H1 (cell line): ENCODE data around the gene COPS2. TPM values are rescaled to one million over a fixed set of nuclear protein-coding genes. Genes with fewer than 3 reads are reported as not detected.
A peak's percentile ranks its signal among the peaks of the same experiment; 100 is the strongest.

Source experiments
- CTCF ChIA-PET: fragments of 300-600 bp; sonication (Branson Sonifier 250); formaldehyde crosslinking; loops from one replicate; lab custom pipeline; 2021; ENCODE audit not compliant: partially characterized antibody; lab: Charles Lee
- POLR2A ChIA-PET: fragments of 300-600 bp; sonication (Branson Sonifier 250); formaldehyde crosslinking; loops from one replicate; lab custom pipeline; 2021; ENCODE audit warnings: inconsistent platforms; ENCODE audit not compliant: partially characterized antibody; lab: Charles Lee
- DNase-seq, 2 experiments: peaks; one replicate each; pipeline versions ENCODE4 v3.0.0 to v3.0.0-alpha.2; 2010 to 2022; ENCODE audit warnings: low spot score in 2 of 2, low read depth in 1 of 2, mixed read lengths in 1 of 2
- FAIRE-seq: peaks from 2 replicates; lab custom pipeline; 2011; peaks lifted over from hg19 to GRCh38; lab: Jason Lieb, UNC
- H2AFZ ChIP-seq: 2 replicates; pipeline ENCODE4 v1.8.1; 2012; ENCODE audit warnings: low read length, inconsistent platforms
- H2AK5ac ChIP-seq: 2 replicates; pipeline ENCODE4 v1.6.1; 2013; ENCODE audit warnings: low read depth, low read length
- H2BK120ac ChIP-seq: replicated peaks from 2 replicates; pipeline ENCODE3; 2013; ENCODE audit warnings: low read depth, low read length, inconsistent platforms
- H2BK12ac ChIP-seq: 2 replicates; pipeline ENCODE4 v1.6.1; 2013; ENCODE audit warnings: low read depth, low read length
- H2BK15ac ChIP-seq: 2 replicates; pipeline ENCODE4 v1.6.1; 2013; ENCODE audit warnings: low read length
- H2BK20ac ChIP-seq: 2 replicates; pipeline ENCODE4 v1.6.1; 2013; ENCODE audit warnings: low read length
- H2BK5ac ChIP-seq: 2 replicates; pipeline ENCODE4 v1.6.1; 2013; ENCODE audit warnings: low read depth, low read length
- H3K14ac ChIP-seq: 2 replicates; pipeline ENCODE4 v1.6.1; 2013; ENCODE audit warnings: inconsistent platforms; ENCODE audit not compliant: insufficient read length
- H3K18ac ChIP-seq: 2 replicates; pipeline ENCODE4 v1.6.1; 2013; ENCODE audit warnings: low read length; ENCODE audit errors: extremely low read depth
- H3K23ac ChIP-seq: 2 replicates; pipeline ENCODE4 v1.6.1; 2013; ENCODE audit warnings: inconsistent platforms; ENCODE audit not compliant: insufficient read length
- H3K23me2 ChIP-seq: 2 replicates; pipeline ENCODE4 v1.6.1; 2013; ENCODE audit warnings: low read depth, low read length
- H3K27ac ChIP-seq: 2 replicates; pipeline ENCODE4 v1.6.1; 2011; ENCODE audit warnings: low read depth, low read length, inconsistent platforms
- H3K27me3 ChIP-seq, 4 experiments: replicated peaks in 1 of 4; 1 replicate in 1 of 4; 2 replicates in 3 of 4; pipeline versions ENCODE4 v1.6.1 to v1.8.1; 2011 to 2013; ENCODE audit warnings: low read length in 3 of 4, mild to moderate bottlenecking in 3 of 4, inconsistent platforms in 2 of 4, mixed read lengths in 2 of 4, moderate library complexity in 1 of 4; ENCODE audit not compliant: control insufficient read depth in 3 of 4, insufficient read depth in 3 of 4; ENCODE audit errors: extremely low read depth in 1 of 4
- H3K36me3 ChIP-seq, 4 experiments: 2 replicates each; pipeline versions ENCODE4 v1.6.1 to v1.8.1; 2011 to 2013; ENCODE audit warnings: mild to moderate bottlenecking in 4 of 4, low read length in 3 of 4, moderate library complexity in 2 of 4, control low read depth in 1 of 4, inconsistent platforms in 1 of 4; ENCODE audit not compliant: insufficient read depth in 4 of 4, control insufficient read depth in 2 of 4
- H3K4ac ChIP-seq: replicated peaks from 2 replicates; pipeline ENCODE3; 2013; ENCODE audit warnings: low read length, low read depth, mixed read lengths, inconsistent platforms; ENCODE audit not compliant: insufficient read length
- H3K4me1 ChIP-seq, 4 experiments: replicated peaks in 1 of 4; 1 replicate in 1 of 4; 2 replicates in 3 of 4; pipeline versions ENCODE4 v1.6.1 to v1.8.1; 2011 to 2013; ENCODE audit warnings: low read length in 3 of 4, inconsistent platforms in 2 of 4, mixed read lengths in 1 of 4; ENCODE audit not compliant: insufficient read depth in 4 of 4, control insufficient read depth in 3 of 4
- H3K4me2 ChIP-seq, 2 experiments: 2 replicates each; pipeline versions ENCODE4 v1.6.1 to v1.8.1; 2011 to 2013; ENCODE audit warnings: low read depth in 2 of 2, low read length in 2 of 2, control low read depth in 1 of 2, inconsistent platforms in 1 of 2, mild to moderate bottlenecking in 1 of 2; ENCODE audit not compliant: insufficient read depth in 1 of 2
- H3K4me3 ChIP-seq, 4 experiments: fragments of 200-600, 300-600 bp in 1 of 4; sonication (generic), shearing (Covaris generic), sonication (Bioruptor Twin) in 1 of 4; 2 replicates each; pipeline versions ENCODE4 v1.5.1 to v1.8.1; 2011 to 2016; ENCODE audit warnings: low read length in 4 of 4, low read depth in 3 of 4, control low read depth in 2 of 4, inconsistent platforms in 2 of 4, mild to moderate bottlenecking in 2 of 4, mixed read lengths in 1 of 4, moderate library complexity in 1 of 4; ENCODE audit not compliant: insufficient read depth in 2 of 4; ENCODE audit errors: extremely low read depth in 1 of 4
- H3K56ac ChIP-seq: replicated peaks from 2 replicates; pipeline ENCODE3; 2013; ENCODE audit warnings: low read depth, mild to moderate bottlenecking, mixed read lengths, low read length, inconsistent platforms; ENCODE audit not compliant: insufficient read length
- H3K79me1 ChIP-seq: 2 replicates; pipeline ENCODE4 v1.6.1; 2013; ENCODE audit warnings: low read depth, low read length, control low read depth
- H3K79me2 ChIP-seq, 2 experiments: 2 replicates each; pipeline versions ENCODE4 v1.6.1 to v1.8.1; 2012 to 2013; ENCODE audit warnings: low read length in 2 of 2, mild to moderate bottlenecking in 2 of 2, inconsistent platforms in 1 of 2; ENCODE audit not compliant: insufficient read depth in 2 of 2, control insufficient read depth in 1 of 2
- H3K9ac ChIP-seq, 4 experiments: replicated peaks in 1 of 4; 1 replicate in 1 of 4; 2 replicates in 3 of 4; pipeline versions ENCODE4 v1.6.1 to v1.8.1; 2011 to 2013; ENCODE audit warnings: low read depth in 3 of 4, low read length in 3 of 4, control low read depth in 2 of 4, mild to moderate bottlenecking in 2 of 4, moderate library complexity in 2 of 4, inconsistent platforms in 1 of 4; ENCODE audit errors: extremely low read depth in 1 of 4
- H3K9me3 ChIP-seq, 2 experiments: 2 replicates each; pipeline versions ENCODE4 v1.6.1 to v1.8.1; 2012 to 2013; ENCODE audit warnings: mild to moderate bottlenecking in 2 of 2, moderate library complexity in 2 of 2, control low read depth in 1 of 2, inconsistent platforms in 1 of 2, low read depth in 1 of 2, low read length in 1 of 2, mixed read lengths in 1 of 2; ENCODE audit not compliant: insufficient read depth in 2 of 2
- H4K20me1 ChIP-seq, 2 experiments: replicated peaks in 1 of 2; 2 replicates each; pipeline versions ENCODE3 to v1.8.1; 2011 to 2013; ENCODE audit warnings: inconsistent platforms in 2 of 2, low read length in 2 of 2, mild to moderate bottlenecking in 1 of 2; ENCODE audit not compliant: insufficient read depth in 2 of 2, control insufficient read depth in 1 of 2
- H4K5ac ChIP-seq: 2 replicates; pipeline ENCODE4 v1.6.1; 2013; ENCODE audit warnings: low read length, low read depth, mixed read lengths, inconsistent platforms; ENCODE audit not compliant: insufficient read length
- H4K8ac ChIP-seq: 2 replicates; pipeline ENCODE4 v1.8.0; 2013; ENCODE audit warnings: mild to moderate bottlenecking, moderate library complexity, low read length, inconsistent platforms; ENCODE audit not compliant: insufficient read depth; ENCODE audit errors: extremely low read depth
- H4K91ac ChIP-seq: replicated peaks from 2 replicates; pipeline ENCODE3; 2013; ENCODE audit warnings: low read length, mixed read lengths, inconsistent platforms; ENCODE audit not compliant: insufficient read length
- POLR2A ChIP-seq, 2 experiments: IDR thresholded peaks; 1 replicate in 1 of 2; 2 replicates in 1 of 2; pipeline ENCODE4 v1.6.1; 2011; ENCODE audit warnings: low read depth in 2 of 2, low read length in 2 of 2, mild to moderate bottlenecking in 2 of 2; ENCODE audit errors: control extremely low read depth in 1 of 2
- SP1 ChIP-seq: IDR thresholded peaks from 2 replicates; pipeline ENCODE4 v1.6.1; 2011; ENCODE audit warnings: low read depth, low read length
- YY1 ChIP-seq: IDR thresholded peaks from 2 replicates; pipeline ENCODE4 v1.6.1; 2011; ENCODE audit warnings: low read depth, mild to moderate bottlenecking, low read length
- WGBS, 2 experiments: shearing (Covaris generic) in 1 of 2; methylation state at CpG; one replicate each; pipeline versions ENCODE4 v1.1.6 to v1.1.7; 2013 to 2015; ENCODE audit warnings: low lambda C conversion rate in 2 of 2, mixed read lengths in 2 of 2, inconsistent platforms in 1 of 2, low coverage in 1 of 2, missing lambda C conversion rate in 1 of 2; ENCODE audit not compliant: insufficient replicate concordance in 2 of 2, insufficient coverage in 1 of 2, insufficient read length in 1 of 2; ENCODE audit errors: extremely low coverage in 1 of 2, missing lambda C conversion rate in 1 of 2; 5-methylcytosine and 5-hydroxymethylcytosine counted together
- polyA plus RNA-seq, 7 experiments: library from polyadenylated mRNA; depleted of rRNA in 3 of 7; stranded (reverse) in 5 of 7; unstranded in 2 of 7; fragments of >200 nt in 5 of 7; fragments of 200-250 nt in 2 of 7; gene quantifications; 1 replicate in 5 of 7; 2 replicates in 1 of 7; 4 replicates in 1 of 7; pipeline versions ENCODE4 v1.2.1 to v1.2.3, GENCODE V29; 2011 to 2013; ENCODE audit warnings: missing spikeins in 2 of 7, mixed read lengths in 2 of 7
- total RNA-seq: library from RNA; stranded (reverse); fragmentation: NEBNext Ultra II Directional; extraction: Animal tissue kit (Norgen Biotek cat#: 25700); gene quantifications from 2 replicates; pipeline ENCODE4 v1.2.1, GENCODE V29; 2021
- TF ChIP-seq, protein P1 (sequence below): IDR thresholded peaks from 2 replicates; pipeline ENCODE4 v1.6.1; 2012; ENCODE audit warnings: inconsistent platforms

COPS2 gene
- total and polyA plus RNA-seq, 2 of the 8 experiments (the other 6 are each of a cell fraction or from before 2014, with no cell fraction given) = 17.7 to 85.1 TPM

- no peak overlapping the region for H4K8ac ChIP-seq
- WGBS, 2 experiments = 83 to 100% methylated on average over 1 of the region's 1 CpG
- POLR2A ChIA-PET = interaction anchor here (1.2 kb wide), 2 partner anchors 11 to 77 kb away, joined by 3 read pairs; no protein-coding TSS in a partner anchor
These were observed 6.7 kb downstream of the COPS2 start for GRCh38 chr15:49148727-49149126.

More at GRCh38 chr15:49148727-49149126, 6.7 kb downstream of the COPS2 start:
- H3K4me1 ChIP-seq = peaks cover 0 to 3% (median 0%) of the 10 kb centered on the region in 4 experiments; a peak in 2 of 7 replicates
- H3K36me3 ChIP-seq = peaks cover under 1 to 10% (median 3%) of the 10 kb centered on the region in 4 experiments; a peak in 4 of 8 replicates
- no peak overlapping the region for H4K91ac ChIP-seq
- H3K4me3 ChIP-seq = no peak overlapping the region
- H2BK15ac ChIP-seq = no peak overlapping the region
- no peak overlapping the region for H3K27ac ChIP-seq
- FAIRE-seq (no peak), DNase-seq (no peak)
- H3K18ac ChIP-seq = no peak overlapping the region
- H2BK5ac ChIP-seq = no peak overlapping the region
- H4K20me1 ChIP-seq = peaks cover 2 to 8% of the 10 kb centered on the region in 2 experiments
- no peak overlapping the region for H3K14ac ChIP-seq
- H3K27me3 ChIP-seq = no peaks in the 10 kb centered on the region
- no peak overlapping the region for H3K23ac ChIP-seq
- no peak overlapping the region for H2AK5ac ChIP-seq
- H2BK12ac ChIP-seq = no peak overlapping the region
- no peak for TF ChIP-seq YY1
- TF ChIP-seq, protein P1, sequence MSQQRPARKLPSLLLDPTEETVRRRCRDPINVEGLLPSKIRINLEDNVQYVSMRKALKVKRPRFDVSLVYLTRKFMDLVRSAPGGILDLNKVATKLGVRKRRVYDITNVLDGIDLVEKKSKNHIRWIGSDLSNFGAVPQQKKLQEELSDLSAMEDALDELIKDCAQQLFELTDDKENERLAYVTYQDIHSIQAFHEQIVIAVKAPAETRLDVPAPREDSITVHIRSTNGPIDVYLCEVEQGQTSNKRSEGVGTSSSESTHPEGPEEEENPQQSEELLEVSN = no peak
- no peak for TF ChIP-seq SP1
- no peak for TF ChIP-seq POLR2A (IDR thresholded peaks at IDR 0.05; ENCODE audit: control extremely low read depth in 1 of 2, low read depth in 2 of 2, low read length in 2 of 2)
- peaks cover 8 to 94% of the 10 kb centered on the region in 2 experiments; a peak in 3 of 4 replicates for H3K79me2 ChIP-seq
- H3K4ac ChIP-seq = no peak overlapping the region
- no peak overlapping the region for H4K5ac ChIP-seq
- no peak overlapping the region for H2BK120ac ChIP-seq
- H2AFZ ChIP-seq = no peak overlapping the region
- peaks cover 1% of the 10 kb centered on the region; the same call in 1 of the 2 replicates for H3K23me2 ChIP-seq
- H3K9ac ChIP-seq = no peak overlapping the region
- no peaks in the 10 kb centered on the region for H3K79me1 ChIP-seq
- no peaks in the 10 kb centered on the region for H3K9me3 ChIP-seq
- H2BK20ac ChIP-seq = no peak overlapping the region
- CTCF ChIA-PET = interaction anchor here (0.5 kb wide), 1 partner anchor 78 kb away, joined by 3 read pairs; no protein-coding TSS in a partner anchor
- H3K56ac ChIP-seq = no peak overlapping the region
- H3K4me2 ChIP-seq = peak overlapping the region in 1 of 2 experiments; percentile 26; a peak in 1 of 4 replicates
